Measurements from ENCODE around the gene BMF.

- TF ChIP-seq CTCF (IDR thresholded peaks at IDR 0.05) (no peak), POLR2A (IDR thresholded peaks at IDR 0.05) (no peak)
These were observed 57.8 kb downstream of the BMF start for GRCh38 chr15:40050788-40051470.
